ENCODE data around the gene RIMKLA. TPM values are rescaled to one million over a fixed set of nuclear protein-coding genes. Genes with fewer than 3 reads are reported as not detected.

Gene RIMKLA
- total and polyA plus RNA-seq, 2 of the 13 experiments (the other 11 are each of a cell fraction or from before 2014, with no cell fraction given) = 2.5 to 3.8 TPM

DNA sequence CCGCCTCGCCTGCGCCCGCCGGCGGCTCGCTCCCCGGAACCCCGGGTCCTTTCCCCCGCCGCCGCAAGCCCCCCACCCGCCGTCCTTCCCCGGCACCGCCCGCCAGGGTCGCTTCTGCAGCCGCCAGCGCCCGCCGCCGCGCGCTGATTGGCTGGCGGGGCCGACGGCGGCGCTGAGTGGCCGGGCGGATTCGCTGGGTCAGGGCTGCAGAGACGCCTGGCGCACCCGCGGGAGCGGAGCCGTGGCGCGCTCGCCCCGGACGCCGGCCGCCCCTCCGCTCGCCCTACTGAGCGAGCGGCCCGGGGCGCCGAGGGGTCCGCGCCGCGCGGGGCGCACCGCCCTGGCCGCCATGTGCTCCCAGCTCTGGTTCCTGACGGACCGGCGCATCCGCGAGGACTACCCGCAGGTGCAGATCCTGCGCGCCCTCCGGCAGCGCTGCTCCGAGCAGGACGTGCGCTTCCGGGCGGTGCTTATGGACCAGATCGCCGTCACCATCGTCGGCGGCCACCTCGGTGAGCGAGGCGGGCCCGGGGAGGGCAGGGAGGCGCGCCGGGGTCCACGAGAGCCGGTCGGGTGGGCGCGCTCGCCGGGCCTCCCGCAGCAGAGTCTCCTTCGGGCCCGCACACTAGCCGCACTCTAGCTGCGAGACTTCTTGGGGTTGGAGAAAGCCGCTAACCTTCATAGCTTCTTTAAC lies at the start of gene RIMKLA (continued):
- TF ChIP-seq ZNF644 (CRISPR knock-in tag; IDR thresholded peaks at IDR 0.05; ENCODE audit: low read depth) (no peak), MAZ (IDR thresholded peaks at IDR 0.05; ENCODE audit: borderline replicate concordance, low read depth, low read length) (no peak), MAZ (CRISPR knock-in tag; IDR thresholded peaks at IDR 0.05; ENCODE audit: low read depth) (peak; percentile 35; the same call in 1 of the 2 replicates), ZNF562 (CRISPR knock-in tag; IDR thresholded peaks at IDR 0.05; ENCODE audit: borderline replicate concordance) (no peak), GZF1 (CRISPR knock-in tag; IDR thresholded peaks at IDR 0.05) (no peak), ZNF367 (CRISPR knock-in tag; IDR thresholded peaks at IDR 0.05; ENCODE audit: borderline replicate concordance) (no peak), HDAC6 (IDR thresholded peaks at IDR 0.05; ENCODE audit: low read depth, low read length) (no peak), ARNT (IDR thresholded peaks at IDR 0.05) (no peak), ZNF761 (CRISPR knock-in tag; conservative IDR thresholded peaks at IDR 0.05) (no peak), REPIN1 (CRISPR knock-in tag; IDR thresholded peaks at IDR 0.05; ENCODE audit: borderline replicate concordance, low read depth) (no peak), ZNF780A (CRISPR knock-in tag; IDR thresholded peaks at IDR 0.05) (no peak), CAMTA2 (CRISPR knock-in tag; IDR thresholded peaks at IDR 0.05; ENCODE audit: borderline replicate concordance) (no peak), HNRNPUL1 (IDR thresholded peaks at IDR 0.05; ENCODE audit: low read depth, low read length) (no peak), AGO1 (IDR thresholded peaks at IDR 0.05; ENCODE audit: low read depth, low read length, poor library complexity, severe bottlenecking) (no peak), ZNF839 (CRISPR knock-in tag; IDR thresholded peaks at IDR 0.05; ENCODE audit: borderline replicate concordance) (no peak), ZFP37 (CRISPR knock-in tag; IDR thresholded peaks at IDR 0.05; ENCODE audit: borderline replicate concordance) (no peak), ZBTB7A (CRISPR knock-in tag; IDR thresholded peaks at IDR 0.05) (no peak), ERF (CRISPR knock-in tag; IDR thresholded peaks at IDR 0.05) (no peak), HIVEP1 (CRISPR knock-in tag; IDR thresholded peaks at IDR 0.05) (no peak)
- TF ChIP-seq, protein P1, sequence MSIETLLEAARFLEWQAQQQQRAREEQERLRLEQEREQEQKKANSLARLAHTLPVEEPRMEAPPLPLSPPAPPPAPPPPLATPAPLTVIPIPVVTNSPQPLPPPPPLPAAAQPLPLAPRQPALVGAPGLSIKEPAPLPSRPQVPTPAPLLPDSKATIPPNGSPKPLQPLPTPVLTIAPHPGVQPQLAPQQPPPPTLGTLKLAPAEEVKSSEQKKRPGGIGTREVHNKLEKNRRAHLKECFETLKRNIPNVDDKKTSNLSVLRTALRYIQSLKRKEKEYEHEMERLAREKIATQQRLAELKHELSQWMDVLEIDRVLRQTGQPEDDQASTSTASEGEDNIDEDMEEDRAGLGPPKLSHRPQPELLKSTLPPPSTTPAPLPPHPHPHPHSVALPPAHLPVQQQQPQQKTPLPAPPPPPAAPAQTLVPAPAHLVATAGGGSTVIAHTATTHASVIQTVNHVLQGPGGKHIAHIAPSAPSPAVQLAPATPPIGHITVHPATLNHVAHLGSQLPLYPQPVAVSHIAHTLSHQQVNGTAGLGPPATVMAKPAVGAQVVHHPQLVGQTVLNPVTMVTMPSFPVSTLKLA (IDR thresholded peaks at IDR 0.05) = no peak
- TF ChIP-seq, protein P2, sequence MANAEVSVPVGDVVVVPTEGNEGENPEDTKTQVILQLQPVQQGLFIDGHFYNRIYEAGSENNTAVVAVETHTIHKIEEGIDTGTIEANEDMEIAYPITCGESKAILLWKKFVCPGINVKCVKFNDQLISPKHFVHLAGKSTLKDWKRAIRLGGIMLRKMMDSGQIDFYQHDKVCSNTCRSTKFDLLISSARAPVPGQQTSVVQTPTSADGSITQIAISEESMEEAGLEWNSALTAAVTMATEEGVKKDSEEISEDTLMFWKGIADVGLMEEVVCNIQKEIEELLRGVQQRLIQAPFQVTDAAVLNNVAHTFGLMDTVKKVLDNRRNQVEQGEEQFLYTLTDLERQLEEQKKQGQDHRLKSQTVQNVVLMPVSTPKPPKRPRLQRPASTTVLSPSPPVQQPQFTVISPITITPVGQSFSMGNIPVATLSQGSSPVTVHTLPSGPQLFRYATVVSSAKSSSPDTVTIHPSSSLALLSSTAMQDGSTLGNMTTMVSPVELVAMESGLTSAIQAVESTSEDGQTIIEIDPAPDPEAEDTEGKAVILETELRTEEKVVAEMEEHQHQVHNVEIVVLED (CRISPR knock-in tag; IDR thresholded peaks at IDR 0.05; ENCODE audit: borderline replicate concordance) = no peak; the same call in 1 of the 2 replicates
- TF ChIP-seq, protein P3, sequence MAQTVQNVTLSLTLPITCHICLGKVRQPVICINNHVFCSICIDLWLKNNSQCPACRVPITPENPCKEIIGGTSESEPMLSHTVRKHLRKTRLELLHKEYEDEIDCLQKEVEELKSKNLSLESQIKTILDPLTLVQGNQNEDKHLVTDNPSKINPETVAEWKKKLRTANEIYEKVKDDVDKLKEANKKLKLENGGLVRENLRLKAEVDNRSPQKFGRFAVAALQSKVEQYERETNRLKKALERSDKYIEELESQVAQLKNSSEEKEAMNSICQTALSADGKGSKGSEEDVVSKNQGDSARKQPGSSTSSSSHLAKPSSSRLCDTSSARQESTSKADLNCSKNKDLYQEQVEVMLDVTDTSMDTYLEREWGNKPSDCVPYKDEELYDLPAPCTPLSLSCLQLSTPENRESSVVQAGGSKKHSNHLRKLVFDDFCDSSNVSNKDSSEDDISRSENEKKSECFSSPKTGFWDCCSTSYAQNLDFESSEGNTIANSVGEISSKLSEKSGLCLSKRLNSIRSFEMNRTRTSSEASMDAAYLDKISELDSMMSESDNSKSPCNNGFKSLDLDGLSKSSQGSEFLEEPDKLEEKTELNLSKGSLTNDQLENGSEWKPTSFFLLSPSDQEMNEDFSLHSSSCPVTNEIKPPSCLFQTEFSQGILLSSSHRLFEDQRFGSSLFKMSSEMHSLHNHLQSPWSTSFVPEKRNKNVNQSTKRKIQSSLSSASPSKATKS (CRISPR knock-in tag; IDR thresholded peaks at IDR 0.05) = no peak
- TF ChIP-seq, protein P4, sequence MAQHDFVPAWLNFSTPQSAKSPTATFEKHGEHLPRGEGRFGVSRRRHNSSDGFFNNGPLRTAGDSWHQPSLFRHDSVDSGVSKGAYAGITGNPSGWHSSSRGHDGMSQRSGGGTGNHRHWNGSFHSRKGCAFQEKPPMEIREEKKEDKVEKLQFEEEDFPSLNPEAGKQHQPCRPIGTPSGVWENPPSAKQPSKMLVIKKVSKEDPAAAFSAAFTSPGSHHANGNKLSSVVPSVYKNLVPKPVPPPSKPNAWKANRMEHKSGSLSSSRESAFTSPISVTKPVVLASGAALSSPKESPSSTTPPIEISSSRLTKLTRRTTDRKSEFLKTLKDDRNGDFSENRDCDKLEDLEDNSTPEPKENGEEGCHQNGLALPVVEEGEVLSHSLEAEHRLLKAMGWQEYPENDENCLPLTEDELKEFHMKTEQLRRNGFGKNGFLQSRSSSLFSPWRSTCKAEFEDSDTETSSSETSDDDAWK (CRISPR knock-in tag; IDR thresholded peaks at IDR 0.05) = no peak

Measured in HepG2 (cell line).